ENCODE data around the gene RASEF.

DNA sequence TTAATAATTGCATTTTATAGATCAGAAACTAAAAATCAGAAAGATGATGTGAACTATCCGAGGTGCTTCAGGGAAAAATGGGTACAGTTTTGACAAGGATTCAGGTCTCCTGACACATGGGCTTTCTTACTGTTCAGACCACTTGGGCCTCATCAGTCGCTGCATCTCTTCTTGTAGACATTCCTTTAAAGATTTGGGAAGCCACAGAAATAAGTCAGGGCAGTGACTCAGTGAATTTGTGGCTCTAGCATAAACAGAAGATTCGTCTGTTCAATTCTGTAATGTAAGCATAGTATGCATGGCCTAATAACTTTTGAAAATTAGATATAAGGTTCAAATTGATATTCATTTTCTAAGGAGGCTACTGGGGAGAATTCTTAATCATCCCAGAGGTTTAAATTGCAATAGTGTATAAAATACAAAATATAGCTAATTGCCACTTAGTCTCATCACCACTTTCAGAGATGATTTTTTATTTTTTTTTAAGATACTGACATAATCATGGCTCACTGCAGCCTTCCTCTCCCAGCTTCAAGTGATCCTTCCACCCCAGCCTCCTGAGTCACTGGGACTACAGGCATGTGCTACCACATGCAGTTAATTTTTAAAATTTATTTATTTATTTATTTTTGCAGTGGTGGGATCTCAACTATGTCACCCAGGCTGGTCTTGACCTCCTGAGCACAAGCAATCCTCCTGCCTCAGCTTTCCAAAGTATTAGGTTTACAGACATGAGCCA is 48.9 kb downstream of the RASEF start:
- TF ChIP-seq POLR2A (IDR thresholded peaks at IDR 0.05), result no peak
- no peak for TF ChIP-seq CTCF (IDR thresholded peaks at IDR 0.05)
- no peak for TF ChIP-seq POLR2AphosphoS5 (IDR thresholded peaks at IDR 0.05)

All from prostate gland (tissue), 2 donors.